Measurements from ENCODE around the gene TMEM187.

The TMEM187 gene

DNA sequence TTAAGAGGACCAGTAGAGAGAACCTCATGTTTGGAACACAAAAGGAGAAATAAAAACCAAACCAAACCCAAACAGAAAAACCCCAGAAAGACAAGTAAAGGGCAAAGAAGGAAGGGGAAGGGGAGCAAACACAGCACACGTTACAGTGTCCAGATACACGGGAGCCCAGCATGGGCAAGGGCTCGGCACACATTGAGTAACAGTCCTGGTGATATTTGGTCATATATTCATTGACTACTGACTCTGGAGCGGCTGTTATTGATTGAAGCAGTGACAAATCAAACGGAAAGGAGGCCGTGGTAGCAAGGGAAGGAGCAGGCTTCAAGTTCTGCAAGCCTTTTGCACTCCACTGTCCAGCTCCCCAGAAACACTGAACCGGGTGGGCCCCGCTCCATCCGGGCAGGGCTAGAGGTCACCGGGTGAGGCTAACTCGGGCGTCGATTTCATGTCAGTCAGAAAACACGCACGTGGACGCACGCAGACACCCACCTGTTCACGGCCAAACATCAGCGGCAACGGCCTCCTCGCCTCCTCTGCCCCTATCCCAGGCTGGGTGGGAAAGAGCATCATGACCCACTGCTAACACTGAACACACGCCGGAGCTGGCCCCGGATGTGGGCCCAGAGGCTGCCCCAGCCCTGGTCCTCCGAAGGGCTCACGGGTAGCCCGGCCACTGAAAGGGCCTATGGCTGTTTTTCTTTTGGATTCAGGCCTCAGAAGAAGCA, 50.9 kb downstream of the TMEM187 start:
- no peak for DNase-seq

GRCh38 chrX:154024271-154024670, 51.7 kb downstream of the TMEM187 start:
- DNase-seq = no peak

DNA sequence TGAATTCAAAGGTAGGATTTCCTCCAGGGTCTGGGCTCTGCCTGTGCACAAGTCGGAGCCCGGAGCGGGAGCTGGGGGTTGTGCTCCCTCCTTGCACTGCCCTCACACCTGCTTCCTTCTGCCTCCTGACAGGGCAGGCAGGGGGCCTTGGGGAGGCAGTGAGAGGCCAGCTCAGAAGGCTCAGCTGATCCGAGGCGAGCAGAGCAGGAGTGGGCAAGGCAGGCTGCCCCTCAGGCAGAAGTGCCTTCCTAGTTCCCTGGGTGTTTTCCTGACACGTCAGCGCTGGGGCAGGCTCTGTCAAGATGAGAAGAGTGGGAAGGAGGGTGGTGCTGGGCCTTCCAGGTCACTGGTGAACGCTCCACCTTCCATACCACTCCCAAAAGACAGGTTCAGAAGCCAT, 52.7 kb downstream of the TMEM187 start:
- DNase-seq = no peak

- DNase-seq = no peak
These were observed 53.8 kb downstream of the TMEM187 start for GRCh38 chrX:154026136-154027021.

DNA sequence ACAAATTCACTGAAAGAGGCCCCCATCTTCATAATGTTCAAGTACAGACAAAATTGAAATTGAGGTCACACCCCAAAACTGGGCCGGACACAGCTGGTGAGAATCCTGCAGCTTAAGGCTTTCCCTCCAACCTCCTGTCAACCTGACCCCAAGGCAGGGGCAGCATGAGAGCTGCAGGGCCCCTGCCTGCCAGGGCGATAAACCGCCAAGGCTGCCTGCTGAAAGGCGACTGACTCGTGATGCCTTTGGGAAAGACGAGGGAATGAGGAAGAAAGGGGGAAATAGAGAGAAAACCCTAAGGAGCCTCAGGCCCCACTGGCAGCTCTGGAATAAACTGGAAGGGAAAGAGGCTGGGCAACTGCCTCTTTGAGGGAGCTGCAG, 54.5 kb downstream of the TMEM187 start:
- DNase-seq = no peak

DNA sequence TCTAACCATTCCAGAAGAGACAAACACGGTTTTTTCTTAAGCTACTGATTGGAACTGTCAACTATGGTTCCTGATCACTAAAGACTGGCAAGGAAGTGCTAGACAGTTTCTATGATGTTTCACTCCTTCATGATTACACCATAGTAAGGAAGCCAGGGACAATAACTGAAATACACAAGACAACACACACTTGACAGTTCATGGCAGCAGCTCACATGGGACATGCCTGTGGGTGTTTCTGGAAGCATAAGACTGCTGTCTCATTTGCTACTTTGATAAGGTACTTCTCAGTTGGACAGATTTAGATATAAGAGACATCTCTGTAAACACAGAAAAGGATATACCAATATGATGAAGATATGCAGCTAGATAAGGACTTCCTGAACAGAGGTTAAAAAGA, 55.4 kb downstream of the TMEM187 start:
- DNase-seq = no peak

GRCh38 chrX:154028502-154029184, 56.1 kb downstream of the TMEM187 start:
- DNase-seq = no peak

DNA sequence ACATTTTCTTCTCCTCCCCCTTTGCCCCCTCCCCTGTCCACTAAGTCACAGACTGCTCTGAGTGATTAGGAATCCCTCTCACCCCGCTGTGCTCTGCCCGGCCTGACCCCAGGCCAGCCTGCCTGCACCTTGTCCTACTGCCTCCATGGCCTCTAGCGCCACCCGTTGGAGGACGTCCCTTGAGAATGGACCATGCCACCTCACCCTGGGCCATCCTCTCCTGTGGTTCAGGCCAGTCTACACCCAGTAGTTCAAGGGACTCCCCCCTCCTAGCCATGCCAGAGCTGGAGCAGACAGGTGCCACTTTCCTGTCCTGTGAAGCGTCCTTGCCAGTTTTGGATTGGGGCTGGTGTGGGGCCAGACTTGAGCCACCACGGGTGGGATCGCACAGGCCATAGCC, 56.9 kb downstream of the TMEM187 start:
- DNase-seq = no peak

DNA sequence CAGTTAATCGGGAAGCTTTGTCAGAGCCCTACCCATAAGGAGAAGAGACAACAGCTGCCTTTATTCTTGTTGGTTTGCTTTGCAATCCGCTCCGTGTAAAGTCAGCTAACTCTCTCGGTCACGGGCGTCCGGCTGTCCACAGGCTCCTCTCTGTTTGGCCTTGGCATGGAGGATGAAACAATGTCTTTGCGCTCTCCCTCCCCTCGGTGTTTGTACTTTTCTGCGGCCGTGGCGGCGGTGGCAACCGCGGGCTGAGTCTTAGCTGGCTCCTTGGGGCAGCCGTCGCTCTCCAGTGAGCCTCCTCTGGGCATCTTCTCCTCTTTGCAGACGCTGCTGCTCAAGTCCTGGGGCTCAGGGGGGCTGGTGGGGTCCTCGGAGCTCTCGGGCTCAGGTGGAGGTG, 57.7 kb downstream of the TMEM187 start:
- DNase-seq = no peak

GRCh38 chrX:154030715-154031305, 58.3 kb downstream of the TMEM187 start:
- no peak for DNase-seq

GRCh38 chrX:154032160-154032559, 59.6 kb downstream of the TMEM187 start:
- DNase-seq = no peak

DNA sequence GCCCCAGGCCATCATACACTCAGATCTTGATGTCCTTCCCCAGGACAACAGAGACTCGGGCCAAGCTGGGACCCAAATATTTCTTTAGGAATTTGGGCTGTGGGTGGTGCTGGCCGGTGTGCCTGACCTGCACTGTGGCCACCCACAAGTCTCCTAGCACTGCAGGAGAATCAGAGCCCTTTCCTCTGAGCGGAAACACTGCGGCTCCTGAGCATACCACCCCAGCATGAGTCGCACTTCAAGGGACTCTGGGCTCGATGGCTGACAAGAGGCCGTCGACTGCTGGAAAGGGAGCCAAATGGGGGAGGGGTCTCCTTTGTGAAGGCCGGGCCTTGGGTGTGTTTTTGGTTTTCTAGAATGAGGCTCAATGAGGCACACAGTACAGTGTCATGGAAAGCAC, 60.1 kb downstream of the TMEM187 start:
- DNase-seq = no peak
